GM21529 (cell line): ENCODE results near the gene CRKL.

Experiments
- ATAC-seq: cut with Tn5 transposase; IDR thresholded peaks from one replicate; pipeline ENCODE4 v1.9.1; 2021; ENCODE audit not compliant: unreplicated experiment

The CRKL gene

DNA sequence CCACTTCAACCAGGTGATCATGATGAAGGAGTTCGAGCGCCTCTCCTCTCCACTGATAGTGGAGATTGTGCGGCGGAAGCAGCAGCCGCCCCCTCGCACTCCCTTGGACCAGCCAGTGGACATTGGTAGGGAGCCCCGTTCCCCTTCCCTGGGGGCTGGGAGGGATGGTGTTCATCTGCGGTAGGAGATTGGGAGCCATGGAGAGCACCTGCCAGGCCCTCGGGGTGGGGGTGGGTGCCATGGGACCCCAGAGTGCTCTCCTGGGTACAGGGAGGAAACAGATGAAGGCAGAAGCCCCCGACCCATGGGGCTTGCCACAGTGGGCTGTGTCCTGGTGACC lies 77.7 kb downstream of the CRKL start:
- ATAC-seq, result no peak

DNA sequence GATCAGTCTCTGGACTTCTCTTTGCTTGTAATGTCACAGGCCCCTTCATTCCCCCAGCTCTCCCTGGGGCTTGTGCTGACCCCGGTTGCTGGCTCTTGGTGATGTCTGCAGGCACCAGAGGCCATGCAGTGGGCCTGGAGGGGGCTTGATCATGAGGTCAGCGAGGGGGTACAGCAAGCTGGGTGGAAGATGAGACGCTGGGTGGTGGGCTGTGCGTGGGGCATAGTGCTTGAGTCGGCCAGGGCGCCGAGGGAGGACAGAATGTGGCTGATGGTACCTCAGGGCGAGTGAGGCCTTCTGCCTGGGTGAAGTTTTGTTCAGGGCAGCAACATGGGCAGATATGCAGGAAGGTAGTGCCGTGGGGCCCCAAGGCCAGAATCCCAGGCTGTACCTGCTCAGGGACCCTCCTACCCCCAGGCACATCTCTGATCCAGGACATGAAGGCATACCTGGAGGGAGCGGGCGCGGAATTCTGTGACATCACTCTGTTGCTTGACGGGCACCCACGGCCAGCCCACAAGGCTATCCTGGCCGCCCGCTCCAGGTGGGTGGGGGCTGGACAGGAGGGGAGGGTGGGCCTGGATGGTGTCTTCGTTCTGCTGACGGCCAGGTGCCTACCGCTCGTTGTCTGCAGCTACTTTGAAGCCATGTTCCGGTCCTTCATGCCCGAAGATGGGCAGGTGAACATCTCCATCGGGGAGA lies 78.3 kb downstream of the CRKL start:
- ATAC-seq, result no peak

DNA sequence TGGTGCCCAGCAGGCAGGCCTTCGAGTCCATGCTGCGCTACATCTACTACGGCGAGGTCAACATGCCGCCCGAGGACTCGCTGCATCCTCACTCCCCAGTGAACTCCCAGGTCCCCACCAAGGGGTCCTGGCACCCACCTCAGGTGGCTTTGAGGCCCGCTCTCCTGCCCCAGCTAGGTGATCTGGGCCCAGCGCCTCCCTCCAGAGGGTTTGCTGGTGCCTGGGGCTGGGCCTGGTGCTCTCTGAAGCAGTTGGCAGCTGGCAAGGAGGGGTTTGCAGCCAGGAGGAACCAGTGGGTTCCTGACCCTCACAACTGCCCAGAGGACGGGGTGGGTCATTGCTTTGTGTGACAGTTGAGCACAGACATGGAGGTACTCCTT lies 78.8 kb downstream of the CRKL start:
- ATAC-seq, result no peak

DNA sequence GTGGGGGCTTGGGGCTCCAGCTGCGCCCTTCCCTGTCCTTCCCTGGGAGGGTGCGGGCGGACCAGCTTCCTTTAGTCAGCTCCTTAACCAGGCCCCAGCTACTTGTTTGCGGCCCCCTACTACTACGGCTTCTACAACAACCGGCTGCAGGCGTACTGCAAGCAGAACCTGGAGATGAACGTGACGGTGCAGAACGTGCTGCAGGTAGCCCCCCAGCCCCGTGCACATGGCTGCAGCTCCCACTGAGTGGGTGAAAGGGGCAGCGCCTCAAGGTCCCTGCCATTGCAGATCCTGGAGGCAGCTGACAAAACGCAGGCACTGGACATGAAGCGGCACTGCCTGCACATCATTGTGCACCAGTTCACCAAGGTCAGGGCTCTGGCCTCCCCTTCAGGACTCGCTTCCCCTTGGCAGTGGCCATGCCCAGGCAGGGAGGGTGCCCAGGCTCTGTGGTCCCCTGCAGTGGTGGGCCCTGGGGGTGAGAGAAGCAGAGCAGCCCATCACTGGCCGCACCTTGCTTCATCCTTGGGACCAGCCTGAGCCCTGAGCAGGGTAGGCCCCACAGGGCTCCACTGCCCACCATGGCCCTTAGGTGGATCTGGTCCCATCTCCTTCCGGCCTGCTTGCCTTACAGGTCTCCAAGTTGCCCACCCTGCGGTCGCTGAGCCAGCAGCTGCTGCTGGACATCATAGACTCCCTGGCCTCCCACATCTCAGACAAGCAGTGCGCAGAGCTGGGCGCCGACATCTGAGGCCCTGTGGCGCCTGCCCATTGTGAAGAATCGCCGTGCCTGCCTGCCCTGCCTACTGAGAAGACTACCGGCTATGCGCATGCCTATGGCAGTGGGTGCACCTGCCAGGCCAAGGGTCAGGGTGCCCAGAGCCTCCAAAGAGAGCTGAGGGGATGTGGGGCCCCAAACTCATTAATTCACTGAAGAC lies 79.7 kb downstream of the CRKL start:
- no peak for ATAC-seq

DNA sequence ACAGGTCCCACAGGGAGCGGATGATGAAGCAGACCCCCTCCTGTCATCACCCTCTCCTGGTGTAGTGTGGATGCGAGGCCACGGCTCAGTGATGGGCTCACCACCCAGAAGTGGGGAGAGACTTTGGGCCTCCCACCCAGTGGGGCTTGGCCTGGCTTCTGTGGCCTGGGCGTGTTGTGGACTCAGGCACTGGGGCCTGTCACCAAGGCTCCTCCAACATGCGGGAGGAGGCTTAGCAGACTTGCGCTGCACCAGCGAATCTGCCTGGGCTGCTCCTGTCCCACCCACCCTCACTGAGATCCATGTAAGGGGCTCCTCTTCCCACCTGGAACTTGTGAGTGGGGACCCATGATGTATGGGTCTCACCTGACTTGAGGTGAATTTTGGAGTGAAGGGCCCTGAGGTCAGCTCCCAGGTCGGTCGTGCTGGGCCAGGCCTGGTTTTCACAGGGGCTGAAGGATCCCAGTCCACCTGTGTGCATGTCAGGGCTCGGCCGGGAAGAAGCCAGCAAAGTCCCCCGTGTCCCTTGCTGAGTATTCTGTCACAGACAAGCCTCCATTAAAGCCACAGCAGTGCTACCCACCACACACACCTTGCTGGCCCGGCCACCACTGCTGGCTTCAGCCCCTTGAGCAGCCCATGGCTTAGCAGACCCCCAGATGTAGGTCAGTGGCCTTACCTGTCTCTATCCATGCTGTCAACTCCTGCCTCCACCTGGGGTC lies 80.5 kb downstream of the CRKL start:
- ATAC-seq, result no peak

DNA sequence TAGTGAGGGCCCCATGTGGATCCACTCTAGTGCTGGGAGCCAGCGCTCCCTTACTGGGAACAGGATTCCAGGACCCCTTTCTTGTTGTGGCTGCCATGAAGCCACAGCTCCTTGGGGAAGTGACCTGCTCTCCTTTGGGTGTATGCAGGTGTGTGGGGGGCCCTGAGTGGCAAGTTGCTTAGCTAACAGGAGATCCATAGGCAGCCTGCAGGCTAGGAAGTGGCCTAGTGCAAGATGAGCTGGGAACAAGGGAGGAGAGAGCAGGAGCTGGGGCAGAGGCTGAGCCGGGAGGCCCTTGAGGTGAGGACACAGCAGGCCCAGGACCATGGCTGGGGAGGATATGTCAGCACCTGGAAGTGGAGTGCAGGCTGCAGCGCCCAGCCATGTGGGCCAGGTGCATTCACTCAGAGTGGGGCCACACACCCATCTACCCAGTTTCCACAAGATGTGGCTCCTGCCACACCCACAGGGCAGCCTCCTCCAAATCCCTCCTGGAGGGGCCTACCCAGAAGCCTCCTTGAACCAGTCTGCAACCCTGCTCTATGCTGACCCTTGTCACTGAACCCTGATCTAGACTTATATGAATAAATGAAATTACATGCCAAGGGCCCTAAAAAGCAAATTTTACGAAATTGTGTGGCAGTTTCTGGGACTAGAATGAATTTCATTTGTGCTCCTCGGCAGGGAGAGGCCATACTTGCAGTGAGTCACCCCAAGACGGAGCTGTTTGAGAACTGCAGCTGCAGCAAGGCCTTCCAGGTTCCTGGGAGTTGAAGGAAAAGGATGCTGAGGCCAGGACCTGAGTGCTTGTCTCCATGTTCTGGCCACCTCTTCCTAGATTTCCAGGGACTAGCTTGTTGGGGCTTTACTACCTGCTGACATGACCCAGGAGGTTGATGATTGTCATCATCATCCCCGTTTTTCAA lies 81.5 kb downstream of the CRKL start:
- ATAC-seq, result no peak

DNA sequence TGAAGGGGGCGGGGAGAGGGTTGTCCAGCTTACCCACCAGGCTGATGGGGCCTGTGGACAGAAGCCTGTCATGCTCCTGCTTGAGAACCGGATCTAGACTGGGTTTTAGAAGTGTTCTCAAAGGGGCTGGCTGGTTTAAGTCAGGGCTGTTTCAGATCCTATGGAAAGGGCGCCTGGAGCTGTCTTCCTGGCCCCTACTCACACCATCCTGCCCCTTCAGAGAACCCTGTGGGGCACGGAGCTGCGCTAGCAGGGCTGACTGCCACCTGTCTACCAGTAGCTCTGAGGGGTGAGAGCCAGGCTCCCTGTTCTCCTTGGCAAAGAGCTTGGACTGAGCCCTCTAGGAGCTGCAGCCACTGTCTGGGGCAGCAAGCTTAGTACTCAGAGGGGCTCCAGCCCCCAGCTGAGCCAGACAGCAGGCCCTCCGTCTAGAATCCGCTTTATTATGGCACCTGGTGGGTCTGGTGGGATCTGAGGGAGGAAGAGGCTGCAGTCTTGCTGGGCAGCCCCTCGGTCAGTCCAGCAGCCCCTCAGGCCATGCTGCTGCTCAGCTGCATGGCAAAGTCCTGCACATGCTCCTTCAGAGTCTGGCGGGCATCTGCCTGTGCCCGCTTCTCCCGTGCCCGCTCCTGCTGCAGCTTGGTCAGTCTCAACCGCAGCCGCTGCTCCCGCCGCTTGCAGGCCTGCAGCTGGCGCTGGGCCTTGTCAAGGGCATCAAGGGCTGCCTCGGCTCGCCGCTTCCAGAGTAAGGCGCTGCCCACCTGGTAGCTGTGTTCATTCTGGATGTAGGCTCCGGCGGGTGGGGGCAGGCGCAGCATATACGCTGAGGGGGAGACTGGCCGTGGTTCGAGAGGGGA lies 82.4 kb downstream of the CRKL start:
- ATAC-seq, result no peak

DNA sequence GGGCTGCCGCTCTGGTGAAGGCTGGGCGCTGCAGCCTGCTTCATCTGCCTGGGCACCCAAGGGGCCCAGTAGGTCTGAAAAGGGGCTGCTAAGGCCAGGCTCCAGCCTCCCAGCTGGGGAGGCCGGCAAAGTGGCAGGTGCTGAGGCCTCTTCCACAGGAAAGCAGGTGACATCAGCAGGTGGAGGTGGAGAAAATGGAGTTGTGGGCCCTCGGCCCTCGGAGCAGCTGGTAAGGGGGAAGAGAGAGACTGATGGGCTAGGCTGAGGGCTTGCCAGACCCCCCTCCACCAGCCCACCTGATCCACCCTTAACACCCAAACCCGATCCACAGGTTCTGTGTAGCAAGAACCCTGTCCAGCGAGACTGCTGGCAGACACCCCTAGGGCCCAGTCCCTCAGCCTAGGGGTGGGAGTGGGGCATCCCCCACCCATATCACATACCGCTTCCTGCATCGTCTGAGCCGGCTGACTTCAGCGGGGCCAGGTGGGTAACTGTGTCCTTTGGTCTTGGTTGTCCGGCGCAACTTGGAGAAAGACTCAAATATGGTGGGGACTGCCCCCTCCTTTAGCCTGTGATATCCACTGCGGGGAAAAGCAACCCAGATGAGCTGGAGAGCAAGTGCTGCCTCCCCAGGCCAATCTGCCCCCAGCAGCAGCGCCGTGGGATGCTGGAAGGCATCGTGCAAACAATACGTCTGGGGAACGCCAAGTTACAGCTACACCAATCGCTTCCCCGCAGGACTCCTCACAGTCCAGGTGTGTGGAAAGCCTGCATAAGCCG lies 83.2 kb downstream of the CRKL start:
- no peak for ATAC-seq

DNA sequence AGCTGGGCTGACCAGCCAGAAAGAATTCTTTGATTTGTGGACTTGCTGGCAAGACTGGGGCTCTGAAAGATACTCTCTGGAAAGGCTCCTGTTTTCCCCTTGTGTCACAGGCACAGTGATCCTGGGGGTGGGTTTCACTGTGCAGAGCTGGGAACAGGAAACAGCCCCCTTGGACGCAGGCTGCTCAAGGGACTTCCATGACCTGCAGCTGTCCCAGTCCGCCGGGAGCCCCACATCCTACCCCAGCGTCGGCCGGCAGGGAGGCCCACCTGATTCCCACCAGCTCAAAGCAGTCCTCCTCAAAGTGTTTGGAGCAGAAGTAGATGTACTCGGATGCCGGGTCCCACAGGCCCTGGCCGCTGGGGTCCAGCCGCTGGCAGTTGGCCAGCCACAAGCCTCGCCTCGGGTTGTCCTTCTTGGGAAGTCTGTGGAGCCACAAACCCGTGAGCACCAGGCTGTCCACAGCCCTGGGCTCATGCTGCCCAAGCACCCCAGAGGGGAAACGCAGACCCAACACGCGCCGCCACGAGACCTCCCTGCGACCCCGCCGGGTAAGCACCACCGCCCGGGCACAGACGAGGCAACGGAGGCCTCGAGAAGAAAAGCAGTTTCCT lies 83.9 kb downstream of the CRKL start:
- no peak for ATAC-seq

DNA sequence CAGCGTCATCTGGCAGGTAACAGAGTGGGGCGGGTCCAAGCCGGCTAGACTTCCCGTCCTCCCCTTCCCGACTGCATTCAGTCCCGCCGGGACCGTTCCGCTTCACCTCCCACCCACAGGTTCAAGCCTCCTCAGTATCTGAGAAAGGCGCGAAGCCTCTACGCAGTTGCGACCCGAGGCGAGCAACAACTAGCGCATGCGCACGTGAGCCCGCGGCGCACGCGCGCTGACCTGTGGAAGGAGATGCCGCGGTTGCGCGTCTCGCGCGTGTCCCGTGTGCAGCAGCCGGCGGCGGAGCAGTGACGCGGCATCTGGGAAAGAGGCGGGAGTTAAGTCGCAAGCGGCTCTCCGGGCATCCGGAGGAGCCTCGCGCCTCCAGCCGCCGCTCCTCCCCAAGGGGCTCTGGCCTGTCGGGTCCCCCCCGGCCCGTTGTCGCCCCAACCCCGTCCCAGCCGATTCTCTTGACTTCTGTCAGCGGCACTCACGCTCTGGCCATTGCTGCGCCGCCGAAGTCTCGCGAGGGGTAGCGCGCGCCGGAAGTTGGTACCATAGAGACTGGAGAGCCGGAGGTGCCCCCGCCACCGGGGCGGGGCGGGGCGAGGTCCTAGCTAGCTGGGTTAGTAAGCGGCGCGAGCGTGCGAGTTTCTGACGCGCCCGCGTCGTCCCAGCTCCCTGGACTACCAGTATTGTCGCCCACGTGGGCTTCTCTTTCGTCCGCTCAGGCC lies 84.6 kb downstream of the CRKL start, which contains the start of gene THAP7:
THAP7 (minus strand) TSS at position 518 of the 725 bp plus-strand sequence; CDS start at position 311, 207 bp downstream.
- peak; percentile 85 for ATAC-seq
